DMS53 treated with DMSO at 0.1 percent for 48 hours (cell line): ENCODE results near the gene DBH.

ENCODE experiments used
- DNase-seq: peaks from one replicate; lab custom pipeline; 2025; ENCODE audit not compliant: unreplicated experiment; lab: John Stamatoyannopoulos, UW

Gene DBH

DNA sequence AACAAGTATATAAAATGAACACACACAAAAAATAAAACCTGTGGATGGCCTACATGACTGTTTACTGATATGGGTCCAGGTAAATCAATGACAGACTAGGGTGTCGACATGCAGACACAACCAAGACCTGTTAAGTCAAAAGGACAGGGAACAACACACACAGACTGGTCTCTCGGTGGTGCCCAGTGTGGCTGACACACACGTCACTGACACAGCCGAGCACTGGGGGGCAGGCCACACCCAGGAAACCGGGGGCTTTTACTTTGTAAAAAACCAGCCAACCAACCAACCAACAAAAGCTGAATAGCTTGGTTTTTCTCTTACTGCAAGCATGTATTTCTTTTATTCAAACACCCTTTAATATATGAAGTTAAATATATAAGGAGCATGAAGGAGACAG lies 31.9 kb upstream of the DBH start:
- DNase-seq, result no peak

DNA sequence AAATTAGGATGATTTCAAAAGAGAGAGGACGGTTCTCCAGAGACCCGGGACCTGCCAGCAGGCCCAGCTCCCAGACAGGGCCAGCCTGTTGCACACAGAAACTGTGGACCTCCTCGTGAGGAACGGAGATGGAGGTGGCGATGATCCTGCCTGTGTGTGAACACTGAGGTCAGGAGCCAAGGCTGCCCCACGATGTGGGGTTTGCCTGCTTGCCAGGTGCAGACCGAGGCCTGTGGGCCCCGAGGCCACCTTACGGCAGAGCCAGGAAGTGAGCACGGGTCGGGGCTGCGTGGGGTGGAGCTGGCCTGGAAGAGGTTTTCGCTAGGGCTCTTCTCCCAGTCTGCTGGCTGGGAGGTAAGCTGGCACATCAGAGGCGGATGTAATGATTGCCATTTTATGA lies 31.3 kb upstream of the DBH start:
- DNase-seq, result no peak

DNA sequence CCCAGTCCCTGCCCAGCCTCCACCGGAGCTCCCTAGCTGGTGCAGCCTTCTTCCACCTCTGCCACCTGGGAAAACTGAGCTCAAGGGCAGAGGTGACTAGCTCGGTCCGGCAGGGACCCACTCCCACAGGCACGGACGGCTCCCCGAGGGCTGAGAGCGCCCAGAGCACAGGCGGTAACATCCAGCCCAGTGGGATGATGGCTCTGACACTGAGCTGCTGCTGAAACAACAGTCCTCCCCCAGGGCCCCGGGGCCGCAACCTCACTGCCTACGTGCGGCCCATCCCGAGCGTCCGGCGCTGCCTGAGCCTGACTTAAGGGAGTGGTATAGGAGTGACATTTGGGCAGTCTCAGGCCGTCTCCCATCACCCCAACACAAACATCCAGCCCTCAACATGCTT lies 30.7 kb upstream of the DBH start:
- DNase-seq, result no peak

GRCh38 chr9:133605856-133606707 lies 30.1 kb upstream of the DBH start:
- no peak for DNase-seq

DNA sequence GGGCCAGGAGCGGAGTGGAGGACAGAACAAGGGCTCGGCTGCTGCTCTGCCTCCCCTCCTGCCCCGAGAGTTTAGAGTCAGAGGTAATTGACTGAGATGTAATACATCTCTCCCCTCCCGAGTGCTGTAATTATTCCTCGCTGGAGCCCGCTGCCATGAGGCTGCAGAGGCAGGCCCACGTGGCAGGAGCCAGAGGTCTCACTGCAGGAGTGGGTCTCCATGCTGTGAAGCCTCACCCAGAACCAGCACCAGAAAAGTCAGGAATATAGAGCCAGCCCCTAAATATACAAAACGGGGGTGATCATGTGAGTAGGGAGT lies 29.5 kb upstream of the DBH start:
- DNase-seq, result no peak

GRCh38 chr9:133607381-133607780 lies 28.8 kb upstream of the DBH start:
- DNase-seq, result no peak

GRCh38 chr9:133607976-133608375 lies 28.2 kb upstream of the DBH start:
- DNase-seq, result no peak

- DNase-seq, result no peak
These were observed 27.8 kb upstream of the DBH start for GRCh38 chr9:133608382-133608781.

DNA sequence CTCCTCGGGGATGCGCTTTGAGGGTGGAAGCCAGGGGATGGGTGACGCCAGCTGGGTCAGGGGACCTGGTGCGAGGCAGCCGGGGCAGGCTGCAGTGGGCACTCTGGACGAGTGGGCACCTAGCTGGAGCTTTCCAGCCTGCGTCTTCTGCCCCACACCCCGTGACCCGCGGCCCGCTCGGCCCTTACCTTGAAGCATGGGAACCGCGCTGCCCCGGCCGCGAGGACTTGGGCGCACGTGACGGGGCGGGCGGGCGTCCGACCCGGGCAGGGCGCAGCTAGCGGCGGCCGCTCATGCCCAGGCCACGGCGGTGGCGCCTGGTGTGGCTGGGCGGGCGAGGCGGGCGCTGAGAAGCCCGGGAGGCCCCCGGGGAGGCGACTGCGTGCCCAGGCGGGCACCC lies 27.3 kb upstream of the DBH start:
- no peak for DNase-seq

DNA sequence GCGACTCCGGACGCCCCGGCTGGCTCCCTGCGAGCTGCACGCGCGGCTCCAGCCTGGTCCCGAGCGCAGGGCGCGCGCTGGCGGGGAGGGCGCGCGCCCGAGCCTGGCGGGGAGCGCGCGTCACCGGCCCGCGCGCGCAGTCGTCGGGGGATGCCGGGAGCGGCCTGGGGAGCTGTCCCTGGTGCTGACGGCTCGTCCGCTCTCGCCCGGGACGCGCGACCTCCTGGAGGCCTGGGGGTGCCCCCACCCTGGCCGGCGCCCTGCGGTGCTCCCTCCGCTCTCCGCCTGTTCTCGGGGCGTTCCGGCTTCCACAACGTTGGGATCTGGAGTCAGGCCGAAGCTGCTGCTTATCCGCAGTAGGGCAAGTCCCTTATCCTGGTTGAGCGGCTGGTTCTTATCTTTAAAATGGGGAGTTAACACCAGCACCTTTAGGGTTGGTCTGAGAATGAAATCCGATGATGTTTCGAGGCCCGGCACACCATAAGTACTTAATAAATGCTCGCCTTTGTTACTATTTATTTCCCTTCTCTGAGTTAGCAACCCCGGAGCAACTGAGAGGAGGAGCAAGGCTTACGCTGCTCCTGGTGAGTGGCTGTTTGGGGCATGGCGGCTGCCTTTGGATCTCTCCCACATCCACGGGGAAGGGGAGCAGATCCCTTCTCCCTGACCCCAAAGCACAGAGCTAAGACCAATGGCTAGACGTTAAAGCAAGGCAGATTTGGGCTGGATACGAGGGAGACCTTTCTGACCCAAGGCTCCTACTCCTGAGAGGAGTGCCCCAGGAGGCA lies 26.7 kb upstream of the DBH start, which contains the start of gene FAM163B:
Gene FAM163B (minus strand): TSS at position 79 of the 788 bp plus-strand sequence. CDS start 29,166 bp downstream, outside the sequence.
- DNase-seq, result peak; percentile 32

- no peak for DNase-seq
These were observed 25.3 kb upstream of the DBH start for GRCh38 chr9:133610845-133611244.

DNA sequence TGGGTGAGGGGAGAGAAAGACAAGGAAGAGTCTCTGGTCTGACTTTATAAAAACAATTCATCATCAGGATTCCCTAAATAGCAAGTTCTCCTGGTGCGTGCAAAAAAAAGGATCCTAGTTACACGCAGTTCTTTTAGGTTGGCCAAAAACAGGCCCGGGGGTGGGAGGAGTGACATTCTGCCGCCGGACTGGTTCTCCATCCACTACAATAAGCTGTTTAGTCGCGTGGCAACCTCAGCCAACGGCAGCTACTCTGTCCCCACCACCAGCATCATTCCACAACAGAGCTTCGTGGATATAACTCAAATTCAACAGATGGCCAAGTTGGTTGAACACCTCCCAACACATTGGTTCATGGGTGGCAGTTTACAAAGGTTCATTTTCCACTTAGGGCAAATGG lies 24.1 kb upstream of the DBH start:
- DNase-seq, result no peak

DNA sequence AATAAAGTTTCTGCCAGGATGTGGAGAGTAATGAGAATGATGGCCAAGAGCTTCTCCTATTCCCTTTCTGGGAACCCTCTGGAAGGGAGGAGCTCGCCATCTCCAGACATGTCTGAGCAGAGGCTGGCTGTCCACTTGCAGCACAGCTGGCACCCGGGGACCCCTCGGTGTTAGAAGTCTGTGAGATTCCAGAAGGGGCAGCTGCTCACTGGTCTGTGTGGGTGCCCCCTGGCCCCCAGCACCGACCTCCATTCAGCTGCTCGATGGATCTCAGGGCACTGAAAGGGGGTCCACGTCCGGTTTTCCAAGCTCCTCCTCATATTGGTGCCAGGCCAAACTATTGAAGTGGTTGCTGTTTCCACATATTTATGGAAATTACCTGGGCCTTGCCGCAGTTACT lies 23.3 kb upstream of the DBH start:
- no peak for DNase-seq

GRCh38 chr9:133613432-133613831 lies 22.7 kb upstream of the DBH start:
- no peak for DNase-seq

- no peak for DNase-seq
These were observed 22.1 kb upstream of the DBH start for GRCh38 chr9:133614056-133614455.

DNA sequence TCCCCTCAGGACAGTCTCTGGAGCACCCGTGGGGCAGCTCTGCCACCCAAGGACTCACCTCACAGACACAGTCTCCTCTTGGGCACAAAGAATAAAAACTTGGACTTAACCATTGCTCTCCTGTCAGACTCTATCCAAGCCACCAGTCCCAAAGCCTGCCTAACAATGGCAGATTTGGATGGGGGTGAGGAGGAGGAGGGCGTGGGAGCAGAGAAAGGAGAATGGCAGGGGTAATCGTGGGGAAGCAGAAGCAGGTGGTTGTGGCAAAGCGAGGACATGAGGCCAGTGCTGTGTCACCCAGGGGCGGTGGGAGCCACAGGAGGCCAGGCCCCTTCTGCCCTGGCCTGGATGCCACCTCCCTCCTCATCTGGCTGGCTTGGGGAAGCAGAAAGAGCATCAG lies 21.5 kb upstream of the DBH start:
- DNase-seq, result no peak

DNA sequence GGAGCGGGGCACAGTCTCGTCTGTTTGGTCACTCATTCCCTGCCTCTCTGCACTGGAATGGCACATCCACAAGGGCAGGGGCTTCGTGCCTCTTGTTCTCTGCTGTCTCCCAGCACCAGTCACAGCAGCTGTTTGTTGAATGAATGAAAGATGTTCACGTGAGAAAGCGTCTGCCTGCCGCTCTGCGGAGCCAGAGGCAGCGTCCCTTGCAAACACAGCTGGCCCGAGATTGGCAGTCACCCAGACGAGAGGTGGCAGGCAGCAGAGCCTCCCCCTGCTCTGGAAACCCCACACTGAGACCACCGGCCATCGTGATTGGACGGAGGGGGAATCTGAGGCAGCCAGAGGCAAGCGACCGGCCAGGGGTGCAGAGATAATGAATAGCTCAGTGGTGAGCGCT lies 21.0 kb upstream of the DBH start:
- DNase-seq, result no peak

DNA sequence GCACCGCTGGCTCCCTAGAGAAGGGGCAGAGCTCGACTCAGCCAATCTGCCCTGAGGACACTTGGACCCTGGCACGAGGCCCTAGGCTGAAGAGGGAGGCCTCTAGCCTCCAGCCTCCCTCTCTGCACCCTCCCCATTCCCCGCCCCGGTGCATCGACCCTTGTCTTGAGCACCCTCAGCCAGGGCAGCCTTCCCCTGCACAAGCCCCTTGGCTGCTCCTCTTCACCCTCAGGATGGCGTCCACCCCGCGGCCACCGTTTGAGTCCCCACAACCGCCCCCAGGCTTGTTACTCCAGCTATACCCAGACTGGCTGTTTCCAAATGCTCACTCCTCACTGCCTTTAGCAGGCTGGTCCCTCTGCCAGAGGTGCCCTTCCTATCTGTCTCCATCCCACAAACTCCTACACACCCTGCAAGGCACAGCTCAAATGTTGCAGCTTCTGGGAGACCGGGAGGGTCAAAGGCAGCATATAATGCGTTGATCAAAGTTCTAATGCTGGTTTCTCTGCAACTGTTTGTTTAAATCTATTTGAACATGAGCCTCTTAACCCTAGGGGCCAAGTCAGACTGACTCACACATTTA lies 20.5 kb upstream of the DBH start:
- no peak for DNase-seq

- DNase-seq, result no peak
These were observed 19.3 kb upstream of the DBH start for GRCh38 chr9:133616643-133617405.

GRCh38 chr9:133618726-133619125 lies 17.4 kb upstream of the DBH start:
- no peak for DNase-seq

GRCh38 chr9:133619791-133620190 lies 16.4 kb upstream of the DBH start:
- no peak for DNase-seq
